PC-9 (cell line): Measurements from ENCODE around the gene ZNF362. TPM values are rescaled to one million over a fixed set of nuclear protein-coding genes. Genes with fewer than 3 reads are reported as not detected.
A peak's percentile ranks its signal among the peaks of the same experiment; 100 is the strongest.

Experiments used
- BruUV-seq: library from RNA; stranded (reverse); fragments of 400-500 nt; replicated peaks from 2 replicates; lab custom pipeline; 2021; lab: Mats Ljungman, UMichigan
- CTCF ChIA-PET: fragments of 300-600 bp; sonication (Branson Sonifier 250); formaldehyde crosslinking; loops from one replicate; lab custom pipeline; 2022; ENCODE audit warnings: antibody characterized with exemption; lab: Charles Lee
- POLR2A ChIA-PET: fragments of 300-600 bp; sonication (Branson Sonifier 250); formaldehyde crosslinking; loops from one replicate; lab custom pipeline; 2022; ENCODE audit warnings: antibody characterized with exemption; ENCODE audit not compliant: unreplicated experiment; lab: Charles Lee
- DNase-seq, 2 experiments: peaks; one replicate each; pipeline versions ENCODE4 v3.0.0 to v3.0.0-alpha.2; 2015 to 2022; ENCODE audit warnings: mixed read lengths in 1 of 2
- H2AFZ ChIP-seq: fragments of 200-600 bp; sonication (generic); 2 replicates; pipeline ENCODE4 v1.8.1; 2017; ENCODE audit warnings: antibody characterized with exemption
- H3F3A ChIP-seq: fragments of 200-600 bp; sonication (generic); 2 replicates; pipeline ENCODE4 v1.8.1; 2017; ENCODE audit warnings: antibody characterized with exemption, mild to moderate bottlenecking, low read depth; ENCODE audit not compliant: insufficient read depth
- H3K27ac ChIP-seq: fragments of 200-600 bp; sonication (generic); 2 replicates; pipeline ENCODE4 v1.6.1; 2016; ENCODE audit warnings: mixed run types
- H3K27me3 ChIP-seq: fragments of 200-600 bp; sonication (generic); 2 replicates; pipeline ENCODE4 v1.6.1; 2016; ENCODE audit warnings: low read depth, mixed run types; ENCODE audit not compliant: insufficient read depth
- H3K36me3 ChIP-seq: fragments of 200-600 bp; sonication (generic); 2 replicates; pipeline ENCODE4 v1.6.1; 2016; ENCODE audit warnings: low read depth, mixed run types
- H3K4me1 ChIP-seq: fragments of 200-600 bp; sonication (generic); replicated peaks from 2 replicates; pipeline ENCODE4 v1.6.1; 2016; ENCODE audit warnings: mixed run types; ENCODE audit not compliant: insufficient read depth
- H3K4me2 ChIP-seq: fragments of 200-600 bp; sonication (generic); 2 replicates; pipeline ENCODE4 v1.6.1; 2017; ENCODE audit warnings: mixed run types
- H3K4me3 ChIP-seq: fragments of 200-600 bp; sonication (generic); 2 replicates; pipeline ENCODE4 v1.6.1; 2016; ENCODE audit warnings: mixed run types
- H3K79me2 ChIP-seq: fragments of 200-600 bp; sonication (generic); 2 replicates; pipeline ENCODE4 v1.6.1; 2017; ENCODE audit warnings: low read depth, mixed run types
- H3K9me2 ChIP-seq: fragments of 200-600 bp; sonication (generic); 2 replicates; pipeline ENCODE4 v1.8.1; 2017; ENCODE audit warnings: mild to moderate bottlenecking; ENCODE audit not compliant: insufficient read depth
- H3K9me3 ChIP-seq: fragments of 200-600 bp; sonication (generic); 2 replicates; pipeline ENCODE4 v1.8.1; 2016; ENCODE audit warnings: low read depth; ENCODE audit not compliant: insufficient read depth
- H4K20me1 ChIP-seq: fragments of 200-600 bp; sonication (generic); 2 replicates; pipeline ENCODE4 v1.8.1; 2017; ENCODE audit not compliant: insufficient read depth
- CTCF ChIP-seq: fragments of 200-600 bp; sonication (generic); conservative IDR thresholded peaks from 2 replicates; pipeline ENCODE4 v1.6.1; 2017; ENCODE audit warnings: mixed run types, antibody characterized with exemption, mild to moderate bottlenecking, moderate library complexity
- EZH2 ChIP-seq: fragments of 200-600 bp; sonication (generic); IDR thresholded peaks from 2 replicates; pipeline ENCODE4 v1.8.0; 2017; ENCODE audit warnings: antibody characterized with exemption, low read depth
- intact Hi-C: fragments of 100-400 bp; cut with micrococcal nuclease; formaldehyde crosslinking; loops from one replicate; pipeline ENCODE4 v1.10.0; 2022; ENCODE audit not compliant: unreplicated experiment
- total RNA-seq: library from RNA; stranded (reverse); gene quantifications from 2 replicates; pipeline ENCODE4 v1.2.3, GENCODE V29; 2021

ZNF362 gene
- total RNA-seq, 1 experiment from 2014 or later: 33.1 TPM

GRCh38 chr1:33295450-33296081, 39.3 kb downstream of the ZNF362 start:
- no peaks in the 10 kb centered on the region for H3K27me3 ChIP-seq
- intact Hi-C loops: loop anchor here (1.0 to 5.0 kb wide), 6 partner anchors 72 to 317 kb away; no protein-coding TSS in a partner anchor
- no peak overlapping the region for H3K4me3 ChIP-seq
- no peak overlapping the region for H2AFZ ChIP-seq
- no peak overlapping the region for H3K27ac ChIP-seq
- BruUV-seq: no TSS peak
- H3K36me3 ChIP-seq: no peaks in the 10 kb centered on the region
- H3K79me2 ChIP-seq: no peaks in the 10 kb centered on the region
- CTCF ChIA-PET: interaction anchor here (0.6 to 1.7 kb wide), 8 partner anchors 18 to 1525 kb away, joined by 3 to 10 read pairs (median 5); no protein-coding TSS in a partner anchor
- no peak overlapping the region for H3K4me2 ChIP-seq
- no peaks in the 10 kb centered on the region for H3F3A ChIP-seq
- no peaks in the 10 kb centered on the region for H3K9me3 ChIP-seq
- peak; percentile 61 to 82 for DNase-seq
- H4K20me1 ChIP-seq: no peaks in the 10 kb centered on the region
- H3K4me1 ChIP-seq: no peaks in the 10 kb centered on the region
- POLR2A ChIA-PET: no interaction called here
- TF ChIP-seq EZH2 (no peak), CTCF (peak; percentile 97)
- H3K9me2 ChIP-seq: no peaks in the 10 kb centered on the region

GRCh38 chr1:33296082-33296458, 39.8 kb downstream of the ZNF362 start:
- Histone ChIP-seq H3K79me2 (no peaks in the 10 kb centered on the region), H3F3A (no peaks in the 10 kb centered on the region), H2AFZ (no peak overlapping the region), H3K4me1 (no peaks in the 10 kb centered on the region), H3K36me3 (no peaks in the 10 kb centered on the region), H3K27me3 (no peaks in the 10 kb centered on the region), H3K4me3 (no peak overlapping the region), H4K20me1 (no peaks in the 10 kb centered on the region), H3K4me2 (no peak overlapping the region), H3K27ac (no peak overlapping the region), H3K9me2 (no peaks in the 10 kb centered on the region), H3K9me3 (no peaks in the 10 kb centered on the region)
- no peak for DNase-seq
- TF ChIP-seq EZH2: no peak
- intact Hi-C loops: loop anchor here (5.0 kb wide), 3 partner anchors 161 to 316 kb away; no protein-coding TSS in a partner anchor
- BruUV-seq: no TSS peak
- POLR2A ChIA-PET: no interaction called here
- CTCF ChIA-PET: interaction anchor here (0.6 to 1.7 kb wide), 8 partner anchors 17 to 775 kb away, joined by 3 to 8 read pairs (median 6); no protein-coding TSS in a partner anchor

GRCh38 chr1:33296824-33297223, 40.5 kb downstream of the ZNF362 start:
- Histone ChIP-seq H3K27me3 (no peaks in the 10 kb centered on the region), H4K20me1 (no peaks in the 10 kb centered on the region), H3K4me1 (no peaks in the 10 kb centered on the region), H3K4me3 (no peak overlapping the region), H3K9me2 (no peaks in the 10 kb centered on the region), H2AFZ (no peak overlapping the region), H3K36me3 (no peaks in the 10 kb centered on the region), H3K27ac (no peak overlapping the region), H3K4me2 (no peak overlapping the region), H3K79me2 (no peaks in the 10 kb centered on the region), H3F3A (peaks cover 3% of the 10 kb centered on the region; the same call in 1 of the 2 replicates), H3K9me3 (no peaks in the 10 kb centered on the region)
- TF ChIP-seq CTCF (no peak), EZH2 (no peak)
- no peak for DNase-seq
- no TSS peak for BruUV-seq
- intact Hi-C loops: loop anchor here (5.0 kb wide), 3 partner anchors 160 to 315 kb away; no protein-coding TSS in a partner anchor
- CTCF ChIA-PET: interaction anchor here (0.6 to 1.4 kb wide), 3 partner anchors 59 to 536 kb away, joined by 5 to 8 read pairs (median 6); no protein-coding TSS in a partner anchor
- POLR2A ChIA-PET: no interaction called here
